Measurements from ENCODE around the gene BPIFB2. TPM values are rescaled to one million over a fixed set of nuclear protein-coding genes. Genes with fewer than 3 reads are reported as not detected.

The BPIFB2 gene
- polyA plus RNA-seq, 1 donor from 2014 or later, result not detected

GRCh38 chr20:33026779-33027759 lies 19.6 kb downstream of the BPIFB2 start:
- Histone ChIP-seq H2AFZ (ENCODE audit: low read depth, low read length) (no peak overlapping the region), H3K4me2 (ENCODE audit: low read length) (no peak overlapping the region), H3K36me3 (ENCODE audit: insufficient read depth, low read length) (no peaks in the 10 kb centered on the region), H3K27me3 (ENCODE audit: insufficient read depth, low read depth, low read length) (no peaks in the 10 kb centered on the region), H3K9me2 (ENCODE audit: insufficient read depth, low read length) (no peaks in the 10 kb centered on the region), H3F3A (ENCODE audit: insufficient read depth, low read length, poor library complexity, severe bottlenecking) (no peaks in the 10 kb centered on the region), H3K9me3 (ENCODE audit: low read length) (no peaks in the 10 kb centered on the region), H3K9ac (ENCODE audit: low read length) (no peak overlapping the region), H4K20me1 (ENCODE audit: insufficient read depth) (no peaks in the 10 kb centered on the region), H3K27ac (ENCODE audit: low read length) (no peak overlapping the region), H3K79me2 (replicated peaks; ENCODE audit: insufficient read depth, low read length) (no peaks in the 10 kb centered on the region), H3K4me3 (ENCODE audit: low read length) (no peak overlapping the region)
- TF ChIP-seq SMC3 (conservative IDR thresholded peaks at IDR 0.05; ENCODE audit: poor library complexity) (no peak), MXI1 (conservative IDR thresholded peaks at IDR 0.05; ENCODE audit: poor library complexity, severe bottlenecking) (no peak), EZH2 (IDR thresholded peaks at IDR 0.05; ENCODE audit: borderline replicate concordance, insufficient read depth, low read length, poor library complexity, severe bottlenecking) (no peak), TAF1 (IDR thresholded peaks at IDR 0.05; ENCODE audit: low read depth) (no peak), REST (IDR thresholded peaks at IDR 0.05; ENCODE audit: borderline replicate concordance) (no peak), RAD21 (conservative IDR thresholded peaks at IDR 0.05) (no peak), EP300 (conservative IDR thresholded peaks at IDR 0.05; ENCODE audit: poor library complexity, severe bottlenecking) (no peak), POLR2AphosphoS5 (IDR thresholded peaks at IDR 0.05) (no peak)
- TF ChIP-seq, protein P1, sequence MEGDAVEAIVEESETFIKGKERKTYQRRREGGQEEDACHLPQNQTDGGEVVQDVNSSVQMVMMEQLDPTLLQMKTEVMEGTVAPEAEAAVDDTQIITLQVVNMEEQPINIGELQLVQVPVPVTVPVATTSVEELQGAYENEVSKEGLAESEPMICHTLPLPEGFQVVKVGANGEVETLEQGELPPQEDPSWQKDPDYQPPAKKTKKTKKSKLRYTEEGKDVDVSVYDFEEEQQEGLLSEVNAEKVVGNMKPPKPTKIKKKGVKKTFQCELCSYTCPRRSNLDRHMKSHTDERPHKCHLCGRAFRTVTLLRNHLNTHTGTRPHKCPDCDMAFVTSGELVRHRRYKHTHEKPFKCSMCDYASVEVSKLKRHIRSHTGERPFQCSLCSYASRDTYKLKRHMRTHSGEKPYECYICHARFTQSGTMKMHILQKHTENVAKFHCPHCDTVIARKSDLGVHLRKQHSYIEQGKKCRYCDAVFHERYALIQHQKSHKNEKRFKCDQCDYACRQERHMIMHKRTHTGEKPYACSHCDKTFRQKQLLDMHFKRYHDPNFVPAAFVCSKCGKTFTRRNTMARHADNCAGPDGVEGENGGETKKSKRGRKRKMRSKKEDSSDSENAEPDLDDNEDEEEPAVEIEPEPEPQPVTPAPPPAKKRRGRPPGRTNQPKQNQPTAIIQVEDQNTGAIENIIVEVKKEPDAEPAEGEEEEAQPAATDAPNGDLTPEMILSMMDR (IDR thresholded peaks at IDR 0.05; ENCODE audit: poor library complexity, severe bottlenecking), result no peak

GRCh38 chr20:33027769-33028751 lies 20.6 kb downstream of the BPIFB2 start:
- Histone ChIP-seq H3K27ac (ENCODE audit: low read length) (no peak overlapping the region), H3K4me2 (ENCODE audit: low read length) (no peak overlapping the region), H3K9me3 (ENCODE audit: low read length) (no peaks in the 10 kb centered on the region), H3K9me2 (ENCODE audit: insufficient read depth, low read length) (no peaks in the 10 kb centered on the region), H3K36me3 (ENCODE audit: insufficient read depth, low read length) (no peaks in the 10 kb centered on the region), H3K9ac (ENCODE audit: low read length) (no peak overlapping the region), H3K27me3 (ENCODE audit: insufficient read depth, low read depth, low read length) (no peaks in the 10 kb centered on the region), H2AFZ (ENCODE audit: low read depth, low read length) (no peak overlapping the region), H4K20me1 (ENCODE audit: insufficient read depth) (no peaks in the 10 kb centered on the region), H3K4me3 (ENCODE audit: low read length) (no peak overlapping the region), H3F3A (ENCODE audit: insufficient read depth, low read length, poor library complexity, severe bottlenecking) (no peaks in the 10 kb centered on the region), H3K79me2 (replicated peaks; ENCODE audit: insufficient read depth, low read length) (no peaks in the 10 kb centered on the region)
- TF ChIP-seq MXI1 (conservative IDR thresholded peaks at IDR 0.05; ENCODE audit: poor library complexity, severe bottlenecking), result no peak
- TF ChIP-seq REST (IDR thresholded peaks at IDR 0.05; ENCODE audit: borderline replicate concordance), result no peak
- TF ChIP-seq, protein P1 (IDR thresholded peaks at IDR 0.05; ENCODE audit: poor library complexity, severe bottlenecking), result no peak
- no peak for TF ChIP-seq TAF1 (IDR thresholded peaks at IDR 0.05; ENCODE audit: low read depth)
- no peak for TF ChIP-seq EP300 (conservative IDR thresholded peaks at IDR 0.05; ENCODE audit: poor library complexity, severe bottlenecking)
- no peak for TF ChIP-seq POLR2AphosphoS5 (IDR thresholded peaks at IDR 0.05)
- no peak for TF ChIP-seq SMC3 (conservative IDR thresholded peaks at IDR 0.05; ENCODE audit: poor library complexity)
- no peak for TF ChIP-seq EZH2 (IDR thresholded peaks at IDR 0.05; ENCODE audit: borderline replicate concordance, insufficient read depth, low read length, poor library complexity, severe bottlenecking)
- no peak for TF ChIP-seq RAD21 (conservative IDR thresholded peaks at IDR 0.05)

Measured in neural cell (in vitro differentiated cells).